Transverse colon (tissue), 4 donors: ENCODE measurements around the gene UBAC1. TPM values are rescaled to one million over a fixed set of nuclear protein-coding genes. Genes with fewer than 3 reads are reported as not detected.

Source experiments
- DNase-seq: peaks from one replicate; pipeline ENCODE4 v3.0.0-alpha.2; 2019
- H3K27ac ChIP-seq, 4 donors: fragments of 200-600 bp; sonication (generic); 2 replicates each; pipeline ENCODE4 v1.5.1; 2016 to 2018; ENCODE audit warnings: inconsistent platforms in 4 of 4
- H3K27me3 ChIP-seq: fragments of 200-600 bp; sonication (generic); 2 replicates; pipeline ENCODE4 v1.5.1; 2017; ENCODE audit warnings: inconsistent platforms
- H3K36me3 ChIP-seq, 4 donors: fragments of 200-600 bp; sonication (generic); 2 replicates each; pipeline ENCODE4 v1.5.1; 2017 to 2019; ENCODE audit warnings: inconsistent platforms in 4 of 4
- H3K4me1 ChIP-seq, 4 donors: fragments of 200-600 bp; sonication (generic); 2 replicates each; pipeline ENCODE4 v1.5.1; 2017 to 2020; ENCODE audit warnings: inconsistent platforms in 4 of 4
- H3K4me3 ChIP-seq, 4 donors: fragments of 200-600 bp; sonication (generic); 1 replicate in 1 of 4; 2 replicates in 3 of 4; pipeline versions ENCODE4 v1.5.1 to v1.6.1; 2017 to 2019; ENCODE audit warnings: inconsistent platforms in 4 of 4
- H3K9me3 ChIP-seq, 2 donors: fragments of 200-600 bp; sonication (generic); 2 replicates each; pipeline ENCODE4 v1.5.1; 2017 to 2019; ENCODE audit warnings: inconsistent platforms in 2 of 2
- EP300 ChIP-seq: sonication (generic); formaldehyde crosslinking; IDR thresholded peaks from one replicate; pipeline ENCODE4 v1.6.1; 2017; ENCODE audit warnings: antibody characterized with exemption, low read depth
- POLR2A ChIP-seq: fragments of 450-650 bp; IDR thresholded peaks from one replicate; pipeline ENCODE4 v1.6.1; 2016; ENCODE audit warnings: antibody characterized with exemption, mild to moderate bottlenecking, moderate library complexity
- POLR2AphosphoS5 ChIP-seq, 3 donors: sonication (generic); formaldehyde crosslinking; IDR thresholded peaks; one replicate each; pipeline ENCODE4 v1.6.1; 2016; ENCODE audit warnings: antibody characterized with exemption in 3 of 3
- WGBS, 2 donors: methylation state at CpG; one replicate each; pipeline ENCODE4 v1.1.5; 2018; ENCODE audit warnings: low coverage in 1 of 2; 5-methylcytosine and 5-hydroxymethylcytosine counted together
- in situ Hi-C, 4 donors: fragments of 200-750 bp; cut with MboI; loops; one replicate each; pipeline versions ENCODE4 v1.15.0 to v1.15.1; 2017; ENCODE audit warnings: low sequenced_read_pairs in 3 of 4, low pct_ligation_motif_present in 1 of 4, low pct_unique_long_range_greater_than_20kb in 1 of 4
- intact Hi-C: fragments of 100-400 bp; cut with DNase I; formaldehyde crosslinking; loops from one replicate; pipeline ENCODE4 v1.15.1; 2023; ENCODE audit warnings: low total_unique reads
- total RNA-seq, 4 donors: library from RNA; depleted of rRNA; stranded (reverse); fragments of >200 nt; gene quantifications; one replicate each; pipeline ENCODE4 v1.1.0, GENCODE V29; 2016
- TF ChIP-seq, protein P1 (sequence below), 5 experiments: fragments of 200-600 bp in 3 of 5; fragments of 450-650 bp in 2 of 5; sonication (generic) in 3 of 5; IDR thresholded peaks; 1 replicate in 2 of 5; 2 replicates in 3 of 5; pipeline ENCODE4 v1.5.1; 2016 to 2017; ENCODE audit warnings: antibody characterized with exemption in 5 of 5, inconsistent platforms in 3 of 5, mild to moderate bottlenecking in 2 of 5, moderate library complexity in 1 of 5

UBAC1 gene
- total RNA-seq, 4 donors from 2014 or later: 42.6 to 91.9 (median 62.9) TPM

DNA sequence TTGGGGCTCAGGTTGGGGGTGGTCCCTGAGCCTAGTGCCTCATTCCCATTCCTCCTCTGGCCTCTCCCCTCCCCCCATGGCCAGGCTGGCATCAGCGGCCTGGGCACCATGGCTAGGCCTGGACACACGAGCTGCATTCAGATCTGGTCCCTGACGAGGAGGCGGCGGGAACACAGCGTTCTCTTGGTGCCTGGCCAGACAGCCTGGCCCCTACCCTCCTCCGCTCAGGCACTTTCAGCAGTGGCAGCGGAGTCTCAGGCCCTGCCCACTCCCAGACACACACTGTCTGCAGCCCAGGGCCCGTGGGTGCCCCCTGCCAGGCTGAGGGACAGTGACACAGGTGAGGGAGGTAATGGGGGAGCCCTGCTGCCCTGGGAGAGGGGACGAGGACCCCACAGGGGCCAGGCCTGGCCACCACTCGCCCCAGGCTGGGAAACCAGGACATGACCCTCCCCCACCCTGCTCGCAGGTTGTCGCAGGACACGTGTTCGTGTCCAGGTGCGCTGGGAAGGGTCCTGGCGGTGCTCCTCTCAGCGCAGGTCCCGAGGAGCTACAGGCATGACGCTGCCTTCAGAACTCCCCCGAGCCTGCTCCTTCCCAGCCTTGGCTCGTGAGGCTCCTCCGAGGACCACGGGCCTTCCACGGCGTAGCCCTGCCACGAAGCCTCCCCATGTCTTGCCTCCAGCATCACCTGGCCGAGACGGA is 19.9 kb upstream of the UBAC1 start:
- no peaks in the 10 kb centered on the region for H3K36me3 ChIP-seq
- intact Hi-C loops: no loop called here
- H3K27me3 ChIP-seq: peaks cover 32% of the 10 kb centered on the region
- in situ Hi-C loops: no loop called here
- H3K4me3 ChIP-seq: no peak overlapping the region
- TF ChIP-seq, protein P1, sequence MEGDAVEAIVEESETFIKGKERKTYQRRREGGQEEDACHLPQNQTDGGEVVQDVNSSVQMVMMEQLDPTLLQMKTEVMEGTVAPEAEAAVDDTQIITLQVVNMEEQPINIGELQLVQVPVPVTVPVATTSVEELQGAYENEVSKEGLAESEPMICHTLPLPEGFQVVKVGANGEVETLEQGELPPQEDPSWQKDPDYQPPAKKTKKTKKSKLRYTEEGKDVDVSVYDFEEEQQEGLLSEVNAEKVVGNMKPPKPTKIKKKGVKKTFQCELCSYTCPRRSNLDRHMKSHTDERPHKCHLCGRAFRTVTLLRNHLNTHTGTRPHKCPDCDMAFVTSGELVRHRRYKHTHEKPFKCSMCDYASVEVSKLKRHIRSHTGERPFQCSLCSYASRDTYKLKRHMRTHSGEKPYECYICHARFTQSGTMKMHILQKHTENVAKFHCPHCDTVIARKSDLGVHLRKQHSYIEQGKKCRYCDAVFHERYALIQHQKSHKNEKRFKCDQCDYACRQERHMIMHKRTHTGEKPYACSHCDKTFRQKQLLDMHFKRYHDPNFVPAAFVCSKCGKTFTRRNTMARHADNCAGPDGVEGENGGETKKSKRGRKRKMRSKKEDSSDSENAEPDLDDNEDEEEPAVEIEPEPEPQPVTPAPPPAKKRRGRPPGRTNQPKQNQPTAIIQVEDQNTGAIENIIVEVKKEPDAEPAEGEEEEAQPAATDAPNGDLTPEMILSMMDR (IDR thresholded peaks at IDR 0.05): no peak
- no peak for TF ChIP-seq EP300
- TF ChIP-seq POLR2A: no peak
- TF ChIP-seq POLR2AphosphoS5 (IDR thresholded peaks at IDR 0.05): no peak
- DNase-seq: no peak
- H3K27ac ChIP-seq: no peak overlapping the region
- 86% methylated on average over 29 of the region's 29 CpGs; no CpG with 5 or more reads in 1 of the 2 donors for WGBS, 2 donors
- H3K9me3 ChIP-seq: no peaks in the 10 kb centered on the region
- H3K4me1 ChIP-seq: peaks cover 0 to 9% (median 0%) of the 10 kb centered on the region in 4 donors

DNA sequence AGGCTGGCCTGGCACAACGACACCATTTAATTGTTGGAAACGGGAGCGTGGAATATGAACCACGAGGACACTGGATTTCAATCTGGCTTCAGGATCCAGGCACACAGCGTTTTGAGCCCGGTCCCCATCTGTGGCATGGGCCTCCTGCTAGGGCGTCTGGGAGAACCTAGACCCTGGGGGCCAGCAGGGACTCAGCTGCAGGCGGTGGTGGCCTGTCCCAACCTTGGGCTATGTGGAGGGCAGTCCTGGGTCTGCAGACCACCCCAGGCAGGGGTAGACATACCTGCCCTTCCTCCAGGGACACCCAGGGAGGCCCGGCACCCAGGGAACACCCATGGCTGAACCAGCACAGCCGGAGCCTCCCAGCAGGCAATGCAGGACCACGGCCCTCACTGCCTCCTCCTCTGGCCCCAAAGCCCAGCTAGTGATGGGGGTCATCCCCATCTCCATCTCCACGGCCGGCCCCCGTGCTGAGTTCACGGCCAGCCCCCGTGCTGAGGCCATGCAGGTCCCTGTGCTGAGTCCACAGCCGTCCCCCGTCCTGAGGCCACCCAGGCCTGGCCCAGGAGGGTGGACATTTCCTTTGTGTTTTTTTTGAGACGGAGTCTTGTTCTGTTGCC is 18.5 kb upstream of the UBAC1 start:
- in situ Hi-C loops: no loop called here
- no peak for DNase-seq
- 70% methylated on average over 10 of the region's 19 CpGs; no CpG with 5 or more reads in 1 of the 2 donors for WGBS, 2 donors
- Histone ChIP-seq H3K9me3 (no peaks in the 10 kb centered on the region), H3K27me3 (peaks cover 32% of the 10 kb centered on the region), H3K36me3 (no peaks in the 10 kb centered on the region), H3K27ac (no peak overlapping the region), H3K4me3 (no peak overlapping the region), H3K4me1 (peaks cover 0 to 9% (median 0%) of the 10 kb centered on the region in 4 donors)
- TF ChIP-seq EP300: no peak
- intact Hi-C loops: no loop called here

DNA sequence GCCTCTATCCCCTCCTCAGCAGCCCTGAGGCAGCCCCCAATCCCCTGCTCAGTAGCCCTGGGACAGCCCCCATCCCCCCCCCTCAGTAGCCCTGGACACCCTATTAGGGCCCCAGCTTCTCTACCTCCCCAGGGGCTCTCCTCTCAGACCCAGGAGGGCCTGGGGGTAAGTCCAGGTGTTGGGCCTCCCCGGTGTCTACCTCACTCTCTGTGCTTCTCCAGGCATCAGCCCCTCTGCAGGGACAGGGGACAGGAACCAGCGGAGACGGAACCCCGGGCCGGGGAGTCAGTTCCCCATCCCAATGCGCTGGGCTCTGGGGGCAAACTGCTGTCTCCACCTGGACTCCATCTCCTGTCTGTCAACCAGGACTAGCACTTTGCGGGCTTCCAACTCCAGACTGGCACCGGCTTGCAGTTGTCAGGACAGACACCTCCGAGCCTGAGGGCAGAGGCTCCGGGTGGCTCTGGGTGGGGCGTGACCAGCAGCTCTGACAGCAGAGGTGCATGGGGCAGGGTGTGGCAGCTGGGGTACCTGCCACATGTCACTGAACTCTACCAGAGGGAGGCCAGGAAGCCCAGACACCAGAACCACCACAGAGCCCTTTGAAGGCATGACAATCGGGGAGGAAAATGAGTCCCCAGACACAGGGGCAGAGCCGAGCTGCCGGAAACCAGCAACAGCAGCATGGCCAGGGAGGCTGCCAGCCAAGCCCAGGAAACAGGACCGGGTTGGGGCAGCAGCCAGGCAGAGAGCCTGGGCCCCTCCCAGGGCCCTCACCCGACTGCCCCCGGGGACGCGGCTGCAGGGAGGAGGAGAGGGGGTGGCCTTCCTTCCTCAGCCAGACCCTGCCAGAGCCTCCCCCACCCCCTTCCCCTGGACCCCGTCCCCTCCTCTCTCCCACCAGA is 17.7 kb upstream of the UBAC1 start:
- DNase-seq: no peak
- no peak for TF ChIP-seq POLR2AphosphoS5 (IDR thresholded peaks at IDR 0.05)
- no peak for TF ChIP-seq EP300
- peaks cover 26% of the 10 kb centered on the region for H3K27me3 ChIP-seq
- peaks cover 0 to 9% (median 0%) of the 10 kb centered on the region in 4 donors for H3K4me1 ChIP-seq
- in situ Hi-C loops: no loop called here
- intact Hi-C loops: no loop called here
- no peaks in the 10 kb centered on the region for H3K36me3 ChIP-seq
- WGBS, 2 donors: 49% methylated on average over 10 of the region's 20 CpGs; no CpG with 5 or more reads in 1 of the 2 donors
- no peak overlapping the region for H3K27ac ChIP-seq
- H3K9me3 ChIP-seq: no peaks in the 10 kb centered on the region
- H3K4me3 ChIP-seq: no peak overlapping the region

DNA sequence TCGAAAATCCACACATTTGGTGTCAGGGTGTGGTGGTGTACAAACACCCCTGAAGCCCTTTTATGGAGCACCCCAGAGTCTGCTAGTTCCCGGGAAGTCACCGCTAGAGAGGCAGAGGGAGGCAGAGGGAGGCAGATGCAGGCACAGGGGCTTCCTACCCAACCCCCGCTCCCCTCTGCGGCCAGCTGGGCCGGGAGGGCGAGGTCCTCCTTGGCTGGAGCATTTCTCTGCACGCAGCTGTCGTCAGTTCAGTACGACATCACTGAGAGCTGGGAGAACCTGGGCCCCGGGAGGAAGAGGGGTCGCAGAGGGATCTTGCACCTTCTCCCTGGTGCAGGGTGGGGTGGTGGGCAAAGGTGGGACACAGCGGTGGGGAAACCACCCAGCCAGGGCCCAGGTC is 15.8 kb upstream of the UBAC1 start:
- no peaks in the 10 kb centered on the region for H3K9me3 ChIP-seq
- 51 to 56% methylated on average over 3 to 13 of the region's 13 CpGs for WGBS, 2 donors
- H3K27ac ChIP-seq: peak overlapping the region in 1 of 4 donors; percentile 2
- peaks cover 24% of the 10 kb centered on the region for H3K27me3 ChIP-seq
- intact Hi-C loops (no loop called here), in situ Hi-C loops (no loop called here)
- no peak for DNase-seq
- peaks cover 0 to 9% (median 0%) of the 10 kb centered on the region in 4 donors for H3K4me1 ChIP-seq
- no peak for TF ChIP-seq POLR2AphosphoS5 (IDR thresholded peaks at IDR 0.05)
- no peak for TF ChIP-seq POLR2A
- TF ChIP-seq, protein P1 (IDR thresholded peaks at IDR 0.05): no peak
- TF ChIP-seq EP300: no peak
- no peaks in the 10 kb centered on the region for H3K36me3 ChIP-seq
- H3K4me3 ChIP-seq: no peak overlapping the region
